SHP77 (cell line): ENCODE measurements around the gene CALCA.

Experiments used
- DNase-seq, 2 experiments: peaks; one replicate each; lab custom pipeline; 2025; lab: John Stamatoyannopoulos, UW

CALCA gene

GRCh38 chr11:14949437-14950147 is 22.6 kb downstream of the CALCA start:
- no peak for DNase-seq

DNA sequence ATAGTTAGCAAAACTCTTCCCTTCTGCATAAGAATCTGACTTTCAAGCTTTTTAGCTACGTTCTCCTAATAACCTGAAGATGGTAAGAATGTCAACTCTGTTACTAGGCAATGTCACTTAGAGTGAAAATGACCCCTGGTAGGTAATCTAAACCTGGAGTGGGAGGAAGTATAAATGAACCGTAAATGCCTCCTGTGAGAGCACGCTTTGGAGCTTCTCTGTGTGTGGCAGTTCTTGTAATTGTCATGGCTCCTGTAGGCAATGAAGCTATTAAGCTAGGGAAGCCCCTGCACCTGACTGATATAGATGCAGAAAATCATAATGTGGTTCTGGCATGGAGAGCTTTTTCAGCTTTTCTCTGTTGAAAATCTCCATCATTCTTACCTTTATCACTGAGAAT is 29.4 kb downstream of the CALCA start:
- no peak for DNase-seq

- DNase-seq, result no peak
Observed at GRCh38 chr11:14938936-14939335, 33.2 kb downstream of the CALCA start.

- DNase-seq, result no peak
Observed at GRCh38 chr11:14934641-14935351, 37.4 kb downstream of the CALCA start.

DNA sequence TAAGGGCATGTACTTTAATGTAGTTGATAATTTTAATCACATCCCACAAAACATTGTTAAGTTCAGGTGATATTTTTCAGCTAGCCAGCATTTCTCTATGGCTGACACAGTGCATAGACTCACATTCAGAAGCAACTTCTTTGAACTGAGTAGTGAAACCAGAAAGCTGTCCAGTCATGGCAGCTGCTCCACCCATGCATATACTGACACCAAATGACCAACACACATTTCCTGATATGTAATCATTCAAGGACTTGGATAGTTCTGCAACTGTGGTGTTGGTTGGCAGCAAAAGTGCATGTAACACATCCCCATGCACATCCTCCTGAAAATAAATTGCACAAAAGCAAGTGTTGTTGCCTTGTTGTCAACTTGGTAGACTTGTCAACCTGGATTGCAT is 39.7 kb downstream of the CALCA start:
- no peak for DNase-seq

- DNase-seq, result no peak
Observed at GRCh38 chr11:14930369-14930768, 41.8 kb downstream of the CALCA start.

GRCh38 chr11:14927146-14927545 is 45.0 kb downstream of the CALCA start:
- DNase-seq, result no peak

DNA sequence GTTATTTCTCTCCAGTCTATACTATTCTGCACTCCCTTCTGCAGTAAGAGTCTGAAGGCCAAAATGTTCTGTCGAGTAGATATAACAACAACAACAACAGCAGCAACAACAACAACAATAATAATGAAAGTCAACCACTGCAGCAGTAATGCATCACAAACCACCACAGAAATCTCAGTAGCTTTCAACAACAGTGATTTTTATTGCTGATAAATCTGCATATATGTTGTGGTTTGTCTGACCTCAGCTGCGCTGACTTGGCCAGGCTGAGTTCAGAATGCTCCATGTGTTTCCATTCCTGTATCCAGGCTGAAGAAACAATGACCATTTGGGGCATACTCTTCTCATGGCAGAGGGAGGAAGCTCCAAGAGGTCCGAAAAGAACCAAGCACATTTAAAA is 47.8 kb downstream of the CALCA start:
- no peak for DNase-seq
